Measurements from ENCODE around the gene HMGCS2.
"Not testable (repeated sequence)": the region's sequence is repeated elsewhere in the genome, so short reads cannot be mapped to it uniquely, and the experiment has no call there.

- not testable (repeated sequence) for TF ChIP-seq MYC (IDR thresholded peaks at IDR 0.05; ENCODE audit: low read depth, low read length); CTCF (IDR thresholded peaks at IDR 0.05; ENCODE audit: low read depth, low read length); POLR2A (IDR thresholded peaks at IDR 0.05; ENCODE audit: extremely low read depth, insufficient read length)
These were observed 17.3 kb upstream of the HMGCS2 start for GRCh38 chr1:119786046-119786445.

All from NB4 (cell line).